GDM1 (cell line): Measurements from ENCODE around the gene ZFP57.

Source experiments
- DNase-seq: peaks from one replicate; lab custom pipeline; 2025; lab: John Stamatoyannopoulos, UW

ZFP57 gene

DNA sequence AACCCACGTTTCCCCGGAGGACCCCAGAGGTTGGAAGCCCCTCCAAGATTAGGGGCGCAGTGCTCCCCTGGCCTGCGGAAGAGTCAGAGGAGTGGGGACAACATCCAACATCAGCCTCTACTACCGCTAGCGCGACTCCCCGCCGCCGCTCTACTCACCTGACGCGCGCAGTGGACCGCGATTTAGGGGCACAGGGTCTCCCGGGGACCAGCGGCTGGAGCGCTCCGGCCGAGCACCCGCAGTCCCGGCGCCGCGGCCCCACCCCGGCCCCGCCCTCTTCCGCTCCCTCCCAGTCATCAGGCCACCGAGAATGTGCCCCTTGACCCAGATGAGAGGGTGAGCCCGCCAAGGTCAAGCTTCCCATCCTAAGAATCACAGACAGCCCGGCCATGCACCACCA, at the start of gene ZFP57:
Gene ZFP57, minus strand, starts transcription at position 249 of the 400 bp plus-strand sequence. CDS start 4,149 bp downstream, outside the sequence.
- no peak for DNase-seq

DNA sequence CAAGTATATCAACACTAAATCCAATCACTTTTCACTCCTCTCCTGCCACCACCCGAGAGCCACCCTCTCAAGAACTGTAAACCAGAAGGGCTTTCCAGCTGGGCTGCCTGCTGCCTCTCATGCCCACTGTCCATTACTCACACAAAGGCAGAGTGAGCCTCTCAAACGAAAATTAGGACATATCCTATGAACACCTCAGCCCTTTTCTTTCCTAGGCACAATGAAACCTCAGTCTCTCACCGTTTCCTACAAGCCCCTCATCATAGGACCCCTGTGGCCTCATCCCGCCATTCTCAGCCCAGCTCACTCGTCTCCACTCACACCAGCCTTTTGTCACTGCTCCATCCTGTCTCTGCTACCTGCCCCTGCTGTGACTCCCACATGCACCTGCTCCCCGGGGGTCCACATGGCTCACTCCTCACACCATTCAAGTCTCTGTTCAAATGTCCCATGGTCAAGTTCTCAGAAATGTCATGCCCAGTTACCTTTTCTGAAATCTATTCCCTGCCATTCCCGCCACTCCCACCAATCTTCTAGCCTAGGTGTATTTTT, 49.7 kb upstream of the ZFP57 start:
- no peak for DNase-seq

- DNase-seq, result no peak
Measured at GRCh38 chr6:29729774-29730328, 48.9 kb upstream of the ZFP57 start.

GRCh38 chr6:29728875-29729270, 47.9 kb upstream of the ZFP57 start:
- no peak for DNase-seq

DNA sequence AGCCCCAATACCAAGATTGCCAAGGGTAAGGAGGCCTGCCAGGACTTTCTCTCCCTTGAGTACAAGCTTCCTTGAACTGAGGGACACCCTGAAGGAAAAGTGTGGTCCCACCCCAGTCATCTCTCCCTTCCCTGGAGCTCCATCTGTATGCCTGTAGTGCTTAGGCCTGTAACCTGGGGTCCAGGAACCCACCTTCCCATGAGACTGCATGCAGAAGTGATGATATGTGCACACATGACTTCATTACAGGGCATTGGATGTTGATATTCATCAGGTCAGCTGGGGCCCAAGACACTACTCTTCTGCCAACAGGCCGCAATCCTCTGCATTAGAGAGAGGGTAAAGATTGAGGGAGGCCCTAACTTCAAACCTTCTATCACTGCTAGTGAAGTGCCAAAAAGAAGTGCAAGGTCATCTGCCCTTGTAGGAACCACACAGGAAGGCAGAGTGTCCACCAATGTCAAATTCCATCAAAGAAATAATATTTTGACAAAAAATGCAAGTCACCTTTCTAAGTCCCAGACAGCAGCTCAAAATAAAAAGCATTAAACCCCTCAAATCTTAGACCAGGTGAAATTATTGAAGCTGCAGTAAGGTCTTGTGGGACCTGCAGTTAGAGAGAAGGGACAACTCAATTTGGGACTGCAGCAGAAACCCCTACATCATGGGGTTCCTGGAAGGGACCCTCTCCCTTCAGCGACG, 47.4 kb upstream of the ZFP57 start:
- no peak for DNase-seq

DNA sequence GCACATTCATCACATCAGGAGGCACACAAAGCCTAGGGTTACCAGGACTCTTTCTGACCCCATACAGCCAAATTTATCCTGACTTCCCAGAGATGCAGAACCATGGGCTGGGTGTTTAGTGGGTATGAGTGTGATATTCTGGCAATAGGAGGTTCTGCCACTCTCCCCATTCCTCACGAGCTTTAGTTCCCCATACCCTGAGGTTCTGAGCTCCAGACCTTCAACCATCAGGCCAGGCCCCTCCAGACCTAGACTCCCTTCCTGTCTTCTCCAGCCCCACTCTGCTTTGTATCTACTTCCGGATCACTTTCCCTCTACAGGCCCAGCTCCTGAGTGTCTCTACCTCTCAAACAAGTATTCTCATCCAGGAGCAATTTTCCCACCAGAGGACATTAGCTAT, 46.7 kb upstream of the ZFP57 start:
- DNase-seq, result no peak

DNA sequence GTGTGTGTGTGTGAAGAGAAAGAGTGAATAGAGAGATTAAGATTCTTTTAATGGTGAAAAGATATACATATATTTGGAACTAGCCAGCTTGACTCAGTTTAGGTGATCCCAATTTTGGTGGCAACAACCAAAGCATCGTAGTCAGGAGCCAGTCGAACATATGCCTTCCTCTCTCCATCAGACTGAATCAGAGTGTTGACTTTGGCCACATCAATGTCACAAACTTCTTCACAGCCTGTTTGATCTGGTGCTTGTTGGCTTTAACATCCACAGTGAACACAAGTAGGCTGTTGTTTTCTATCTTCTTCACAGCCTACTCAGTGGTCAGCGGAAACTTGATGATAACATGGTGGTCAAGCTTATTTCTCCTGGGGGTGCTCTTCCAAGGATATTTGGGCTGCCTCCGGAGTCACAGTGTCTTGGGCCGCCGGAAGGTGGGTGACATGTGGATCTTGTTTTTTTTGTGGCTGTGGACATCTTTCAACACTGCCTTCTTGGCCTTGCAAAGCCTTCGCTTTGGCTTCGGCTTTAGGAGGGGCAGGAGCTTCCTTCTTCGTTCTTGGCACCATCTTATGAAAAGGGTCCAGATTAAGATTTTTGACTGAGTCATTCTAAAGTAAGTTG, 45.7 kb upstream of the ZFP57 start:
- no peak for DNase-seq

DNA sequence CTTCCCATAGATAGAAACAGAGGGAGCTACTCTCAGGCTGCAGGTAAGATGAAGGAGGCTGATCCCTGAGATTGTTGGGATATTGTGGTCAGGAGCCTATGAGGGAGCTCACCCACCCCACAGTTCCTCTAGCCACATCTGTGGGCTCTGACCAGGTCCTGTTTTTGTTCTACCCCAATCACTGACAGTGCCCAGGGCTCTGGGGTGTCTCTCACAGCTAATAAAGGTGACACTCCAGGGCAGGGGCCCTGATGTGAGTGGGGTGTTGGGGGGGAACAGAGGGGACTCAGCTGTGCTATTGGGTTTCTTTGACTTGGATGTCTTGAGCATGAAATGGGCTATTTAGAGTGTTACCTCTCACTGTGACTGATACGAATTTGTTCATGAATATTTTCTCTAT, 45.0 kb upstream of the ZFP57 start:
- DNase-seq, result no peak

DNA sequence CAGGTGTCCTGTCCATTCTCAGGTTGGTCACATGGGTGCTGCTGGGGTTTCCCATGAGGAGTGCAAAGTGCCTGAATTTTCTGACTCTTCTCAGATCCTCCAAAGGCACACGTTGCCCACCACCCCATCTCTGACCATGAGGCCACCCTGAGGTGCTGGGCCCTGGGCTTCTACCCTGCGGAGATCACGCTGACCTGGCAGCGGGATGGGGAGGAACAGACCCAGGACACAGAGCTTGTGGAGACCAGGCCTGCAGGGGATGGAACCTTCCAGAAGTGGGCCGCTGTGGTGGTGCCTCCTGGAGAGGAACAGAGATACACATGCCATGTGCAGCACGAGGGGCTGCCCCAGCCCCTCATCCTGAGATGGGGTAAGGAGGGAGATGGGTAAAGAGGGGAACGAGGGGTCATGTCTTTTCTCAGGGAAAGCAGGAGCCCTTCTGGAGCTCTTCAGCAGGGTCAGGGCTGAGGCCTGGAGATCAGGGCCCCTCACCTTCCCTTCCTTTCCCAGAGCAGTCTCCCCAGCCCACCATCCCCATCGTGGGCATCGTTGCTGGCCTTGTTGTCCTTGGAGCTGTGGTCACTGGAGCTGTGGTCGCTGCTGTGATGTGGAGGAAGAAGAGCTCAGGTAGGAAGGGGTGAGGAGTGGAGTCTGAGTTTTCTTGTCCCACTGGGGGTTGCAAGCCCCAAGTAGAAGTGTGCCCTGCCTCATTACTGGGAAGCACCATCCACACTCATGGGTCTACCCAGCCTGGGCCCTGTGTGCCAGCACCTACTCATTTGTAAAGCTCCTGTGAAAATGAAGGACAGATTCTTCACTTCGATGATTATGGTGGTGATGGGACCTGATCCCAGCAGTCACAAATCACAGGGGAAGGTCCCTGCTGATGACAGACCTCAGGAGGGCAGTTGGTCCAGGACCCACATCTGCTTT, 44.3 kb upstream of the ZFP57 start:
- DNase-seq, result no peak

DNA sequence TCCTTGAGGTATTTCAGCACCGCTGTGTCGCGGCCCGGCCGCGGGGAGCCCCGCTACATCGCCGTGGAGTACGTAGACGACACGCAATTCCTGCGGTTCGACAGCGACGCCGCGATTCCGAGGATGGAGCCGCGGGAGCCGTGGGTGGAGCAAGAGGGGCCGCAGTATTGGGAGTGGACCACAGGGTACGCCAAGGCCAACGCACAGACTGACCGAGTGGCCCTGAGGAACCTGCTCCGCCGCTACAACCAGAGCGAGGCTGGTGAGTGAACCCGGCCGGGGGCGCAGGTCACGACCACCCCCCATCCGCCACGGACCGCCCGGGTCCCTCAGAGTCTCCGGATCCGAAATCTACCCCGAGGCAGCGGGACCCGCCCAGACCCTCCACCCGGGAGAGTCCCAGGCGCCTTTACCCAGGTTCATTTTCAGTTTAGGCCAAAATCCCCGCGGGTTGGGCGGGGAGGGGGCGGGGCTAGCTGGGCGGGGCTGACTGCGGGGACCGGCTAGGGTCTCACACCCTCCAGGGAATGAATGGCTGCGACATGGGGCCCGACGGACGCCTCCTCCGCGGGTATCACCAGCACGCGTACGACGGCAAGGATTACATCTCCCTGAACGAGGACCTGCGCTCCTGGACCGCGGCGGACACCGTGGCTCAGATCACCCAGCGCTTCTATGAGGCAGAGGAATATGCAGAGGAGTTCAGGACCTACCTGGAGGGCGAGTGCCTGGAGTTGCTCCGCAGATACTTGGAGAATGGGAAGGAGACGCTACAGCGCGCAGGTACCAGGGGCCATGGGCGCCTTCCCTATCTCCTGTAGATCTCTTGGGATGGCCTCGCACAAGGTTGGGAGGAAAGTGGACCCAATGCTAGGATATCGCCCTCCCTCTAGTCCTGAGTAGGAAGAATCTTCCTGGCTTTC, 43.0 kb upstream of the ZFP57 start:
- DNase-seq, result no peak

DNA sequence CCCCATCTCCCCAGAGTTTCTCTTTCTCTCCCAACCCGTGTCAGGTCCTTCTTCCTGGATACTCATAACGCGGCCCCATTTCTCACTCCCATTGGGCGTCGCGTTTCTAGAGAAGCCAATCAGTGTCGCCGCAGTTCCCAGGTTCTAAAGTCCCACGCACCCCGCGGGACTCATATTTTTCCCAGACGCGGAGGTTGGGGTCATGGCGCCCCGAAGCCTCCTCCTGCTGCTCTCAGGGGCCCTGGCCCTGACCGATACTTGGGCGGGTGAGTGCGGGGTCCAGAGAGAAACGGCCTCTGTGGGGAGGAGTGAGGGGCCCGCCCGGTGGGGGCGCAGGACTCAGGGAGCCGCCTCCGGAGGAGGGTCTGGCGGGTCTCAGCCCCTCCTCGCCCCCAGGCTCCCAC, 42.3 kb upstream of the ZFP57 start, which contains the start of gene HLA-F:
Gene HLA-F, plus strand, starts transcription at position 173 of the 404 bp plus-strand sequence. Its CDS starts 30 bp downstream, at position 203.
- DNase-seq, result no peak

DNA sequence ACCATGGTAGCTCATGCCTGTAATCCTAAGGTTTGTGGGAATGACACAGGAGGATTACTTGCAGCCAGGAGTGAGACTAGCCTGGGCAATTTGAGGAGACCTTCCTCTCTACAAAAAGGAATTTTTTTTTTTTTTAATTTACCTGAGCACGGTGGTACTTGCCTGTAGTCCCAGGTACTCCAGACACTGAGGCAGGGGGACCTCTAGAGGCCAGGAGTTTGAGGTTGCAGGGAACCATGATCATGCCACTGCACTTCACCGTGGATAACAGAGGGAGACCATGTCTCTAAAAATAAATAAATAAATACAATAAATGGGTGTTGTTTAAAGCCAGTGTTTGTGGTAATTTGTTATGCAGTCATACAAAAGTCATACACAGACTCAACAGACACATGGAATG, 39.9 kb upstream of the ZFP57 start:
- no peak for DNase-seq

DNA sequence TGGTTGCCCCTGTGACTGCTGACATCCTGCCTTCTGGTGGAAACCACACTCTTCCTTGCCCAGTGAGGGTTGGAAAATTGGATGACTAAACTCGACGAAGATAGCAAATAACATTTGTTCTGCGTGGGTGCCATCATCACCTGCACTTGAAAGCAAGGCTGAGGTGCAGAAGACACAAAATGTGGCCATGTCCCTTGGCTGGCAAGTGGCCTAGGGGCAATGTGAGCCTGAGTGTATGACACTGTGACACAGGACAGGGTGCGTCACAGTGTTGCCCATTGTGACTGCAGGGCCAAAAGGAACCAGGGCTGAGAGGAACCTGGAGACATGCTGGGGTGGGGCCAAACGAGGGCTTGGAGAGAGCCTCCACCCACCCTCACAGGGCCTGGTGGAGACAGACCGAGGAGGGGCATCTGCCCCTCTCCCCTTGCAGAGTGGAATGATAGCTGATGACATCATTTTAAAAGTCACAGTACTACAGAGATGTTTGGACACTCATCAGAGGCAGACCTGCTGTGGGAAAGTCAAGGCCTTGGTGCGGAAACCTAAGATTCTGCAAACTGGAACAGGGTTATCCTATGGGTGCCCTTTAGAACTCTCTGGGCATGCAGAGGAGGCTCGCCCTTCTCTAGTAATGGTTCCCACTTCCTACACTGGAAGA, 29.5 kb upstream of the ZFP57 start:
- no peak for DNase-seq

GRCh38 chr6:29709188-29709587, 28.2 kb upstream of the ZFP57 start:
- DNase-seq, result no peak

GRCh38 chr6:29708432-29709179, 27.7 kb upstream of the ZFP57 start:
- no peak for DNase-seq

DNA sequence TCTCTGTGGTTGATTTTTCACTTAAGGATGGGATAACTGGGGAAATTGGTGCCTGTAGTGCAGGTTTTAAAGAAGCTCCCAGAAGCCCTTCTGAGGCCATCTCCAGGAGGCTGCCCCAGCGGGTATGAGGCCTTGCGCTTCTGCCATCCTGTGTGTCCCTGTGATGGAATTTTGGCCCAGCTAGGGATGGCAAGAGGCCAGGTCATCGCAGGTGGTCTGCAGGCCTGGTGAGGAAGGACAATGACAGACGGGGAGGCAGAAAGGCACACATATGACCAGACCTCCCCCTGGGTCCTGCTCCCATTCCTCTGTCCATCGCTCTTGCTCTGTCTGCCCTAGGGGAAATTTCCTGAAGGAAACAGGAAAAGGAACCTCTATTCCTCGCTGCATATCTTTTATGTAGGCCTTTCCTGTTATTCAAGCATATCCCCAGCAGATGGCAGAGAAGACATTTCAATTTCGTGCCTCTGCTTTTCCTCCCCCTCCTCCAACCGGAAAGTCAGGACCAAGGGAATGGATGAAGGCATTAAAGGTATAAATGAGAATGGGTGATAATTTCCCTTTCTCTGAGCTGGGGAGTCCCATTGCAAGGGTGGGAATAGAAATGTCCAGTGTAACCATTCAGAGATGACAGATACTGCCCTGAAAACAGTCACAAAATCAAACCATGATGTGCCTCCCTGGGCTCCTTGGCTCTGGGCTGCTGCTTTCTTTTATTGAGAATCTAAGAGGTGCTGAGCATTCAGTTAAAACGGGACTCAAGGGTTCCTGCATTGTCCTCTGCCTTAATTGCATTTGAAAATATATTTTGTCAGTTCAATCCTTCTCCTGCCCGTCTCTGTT, 24.7 kb upstream of the ZFP57 start:
- no peak for DNase-seq

GRCh38 chr6:29702519-29703103, 21.7 kb upstream of the ZFP57 start:
- peak; percentile 14 for DNase-seq
